Psoas muscle (tissue), 8 donors: ENCODE measurements around the gene NPM3. TPM values are rescaled to one million over a fixed set of nuclear protein-coding genes. Genes with fewer than 3 reads are reported as not detected.

Source experiments
- ATAC-seq, 4 donors: fragments of 200-7000 bp; cut with Tn5 transposase; one replicate each; pipeline ENCODE4 v1.9.1; 2020; ENCODE audit warnings: moderate library complexity in 3 of 4, mild to moderate bottlenecking in 2 of 4
- DNase-seq, 2 donors: peaks; one replicate each; pipeline ENCODE4 v3.0.0-alpha.2; 2020
- H3K27ac ChIP-seq: fragments of 200-600 bp; one replicate; pipeline ENCODE4 v1.8.0; 2022
- H3K27me3 ChIP-seq, 3 donors: fragments of 200-600 bp in 1 of 3; one replicate each; pipeline versions ENCODE4 v1.6.1 to v1.8.0; 2013 to 2022; ENCODE audit warnings: low read length in 2 of 3, mild to moderate bottlenecking in 2 of 3, moderate library complexity in 1 of 3; ENCODE audit not compliant: insufficient read depth in 3 of 3
- H3K36me3 ChIP-seq, 2 donors: fragments of 200-600 bp in 1 of 2; one replicate each; pipeline versions ENCODE4 v1.6.1 to v1.8.0; 2013 to 2022; ENCODE audit warnings: low read depth in 1 of 2, mild to moderate bottlenecking in 1 of 2, moderate library complexity in 1 of 2; ENCODE audit not compliant: insufficient read depth in 1 of 2
- H3K4me1 ChIP-seq: fragments of 200-600 bp; one replicate; pipeline ENCODE4 v1.8.0; 2022
- H3K4me3 ChIP-seq: fragments of 200-600 bp; one replicate; pipeline ENCODE4 v1.8.0; 2022; ENCODE audit warnings: mild to moderate bottlenecking
- H3K9me3 ChIP-seq: fragments of 200-600 bp; one replicate; pipeline ENCODE4 v1.8.0; 2022
- WGBS, 3 donors: extraction: QIAGEN DNeasy Blood & Tissue Kit; methylation state at CpG; one replicate each; pipeline versions ENCODE4 v1.1.6 to v1.1.7; 2013; 5-methylcytosine and 5-hydroxymethylcytosine counted together
- intact Hi-C, 2 donors: fragments of 100-400 bp; cut with DNase I; formaldehyde crosslinking; loops; one replicate each; pipeline versions ENCODE4 v1.11.0 to v1.14.2; 2022
- polyA plus RNA-seq, 3 donors: library from polyadenylated mRNA; stranded (reverse); fragments of 200-250 nt; gene quantifications; one replicate each; pipeline ENCODE4 v1.2.3, GENCODE V29; 2013
- total RNA-seq, 4 donors: library from RNA; stranded (reverse); fragmentation: NEBNext Ultra II Directional in 2 of 4; extraction: Animal tissue kit (Norgen Biotek cat#: 25700) in 2 of 4; gene quantifications; one replicate each; pipeline versions ENCODE4 v1.2.1 to v1.2.4, GENCODE V29; 2021 to 2023
- TF ChIP-seq, protein P1 (sequence below): fragments of 200-600 bp; IDR thresholded peaks from one replicate; pipeline ENCODE4 v1.8.0; 2022; ENCODE audit warnings: antibody characterized with exemption
- donor health status: healthy with polysubstance abuse.
- donor health status: DM: no; HTN: no; CAD: no; lungs with moderate emphysema.
- donor health status: Bipolar disorder and iron deficiency.
- donor health status: healthy.
- donor health status: DM: yes; HTN: yes; CAD: no.
- donor health status: DM: no; HTN: no; CAD: no.
- donor health status: DM: no; HTN: no; CAD: no.
- donor health status: DM: yes; HTN: yes; CAD: no.

The NPM3 gene
- total and polyA plus RNA-seq, 7 donors, result 12.3 to 52.6 (median 18.5) TPM

DNA sequence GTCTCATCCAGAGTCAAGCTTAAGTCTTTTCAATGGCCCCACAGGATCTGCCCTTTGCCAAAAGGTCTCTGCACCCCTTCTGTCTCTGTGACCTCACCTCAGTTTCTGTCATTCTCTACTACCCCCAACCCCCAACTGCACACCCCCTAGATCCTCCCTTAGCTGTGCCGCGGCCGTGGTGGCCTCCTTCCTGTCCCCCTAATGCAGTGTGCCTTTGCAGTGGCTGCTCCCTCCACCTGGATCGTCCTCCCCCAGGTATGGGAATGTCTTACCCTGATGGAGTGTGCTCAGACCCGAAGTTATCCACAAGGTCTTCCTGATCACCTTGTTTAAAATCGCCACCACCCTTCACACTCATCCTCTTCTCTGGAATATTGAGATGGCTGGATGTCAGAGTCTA, 16.9 kb downstream of the NPM3 start:
- 68 to 76% (median 74%) methylated on average over 6 of the region's 6 CpGs for WGBS, 3 donors
- Histone ChIP-seq H3K36me3 (no peaks in the 10 kb centered on the region), H3K4me3 (no peak overlapping the region), H3K4me1 (no peaks in the 10 kb centered on the region), H3K9me3 (no peaks in the 10 kb centered on the region), H3K27ac (no peak overlapping the region), H3K27me3 (peaks cover 0 to 20% (median 8%) of the 10 kb centered on the region in 3 donors)
- intact Hi-C loops, result loop anchor here in 1 of 2 donors (5.0 kb wide), 1 partner anchor 154 kb away; no protein-coding TSS in a partner anchor
- TF ChIP-seq, protein P1, sequence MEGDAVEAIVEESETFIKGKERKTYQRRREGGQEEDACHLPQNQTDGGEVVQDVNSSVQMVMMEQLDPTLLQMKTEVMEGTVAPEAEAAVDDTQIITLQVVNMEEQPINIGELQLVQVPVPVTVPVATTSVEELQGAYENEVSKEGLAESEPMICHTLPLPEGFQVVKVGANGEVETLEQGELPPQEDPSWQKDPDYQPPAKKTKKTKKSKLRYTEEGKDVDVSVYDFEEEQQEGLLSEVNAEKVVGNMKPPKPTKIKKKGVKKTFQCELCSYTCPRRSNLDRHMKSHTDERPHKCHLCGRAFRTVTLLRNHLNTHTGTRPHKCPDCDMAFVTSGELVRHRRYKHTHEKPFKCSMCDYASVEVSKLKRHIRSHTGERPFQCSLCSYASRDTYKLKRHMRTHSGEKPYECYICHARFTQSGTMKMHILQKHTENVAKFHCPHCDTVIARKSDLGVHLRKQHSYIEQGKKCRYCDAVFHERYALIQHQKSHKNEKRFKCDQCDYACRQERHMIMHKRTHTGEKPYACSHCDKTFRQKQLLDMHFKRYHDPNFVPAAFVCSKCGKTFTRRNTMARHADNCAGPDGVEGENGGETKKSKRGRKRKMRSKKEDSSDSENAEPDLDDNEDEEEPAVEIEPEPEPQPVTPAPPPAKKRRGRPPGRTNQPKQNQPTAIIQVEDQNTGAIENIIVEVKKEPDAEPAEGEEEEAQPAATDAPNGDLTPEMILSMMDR, result no peak
- ATAC-seq (no peak), DNase-seq (no peak)

DNA sequence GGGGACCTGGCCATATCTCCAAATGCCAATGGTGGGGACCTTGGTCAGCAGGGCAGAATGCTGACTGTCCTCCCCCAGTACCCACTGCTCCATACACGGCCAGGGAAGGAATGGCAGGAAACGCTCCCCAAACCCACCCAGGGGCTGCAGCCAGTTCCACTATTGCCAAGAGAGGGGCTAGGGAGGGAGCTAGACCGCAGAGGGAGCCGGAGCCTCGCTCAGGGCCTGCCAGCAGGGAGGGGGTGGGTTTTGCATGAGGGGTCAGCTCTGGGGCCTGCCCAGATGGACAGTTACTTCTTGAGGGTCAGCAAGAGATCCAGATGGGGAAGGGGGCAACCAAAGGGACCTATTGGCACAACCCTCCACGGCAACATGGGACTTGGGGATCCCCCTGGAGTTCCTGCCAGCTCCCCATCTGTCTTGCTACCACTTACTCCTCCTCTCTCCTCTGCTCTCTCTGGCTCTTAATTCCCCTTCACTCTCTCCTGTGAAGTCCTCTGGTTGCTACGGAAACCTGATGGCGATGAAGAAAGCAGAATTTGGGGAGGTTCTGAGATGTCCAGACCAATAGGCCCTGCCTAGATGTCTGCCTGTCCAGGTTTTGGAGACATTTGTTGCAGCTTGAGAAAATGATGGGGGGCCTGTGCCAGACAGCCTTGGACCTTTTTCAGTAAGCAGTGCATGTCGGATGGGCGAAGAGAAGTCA, 20.0 kb downstream of the NPM3 start:
- H3K27me3 ChIP-seq, result peaks cover 0 to 8% (median 6%) of the 10 kb centered on the region in 3 donors

DNA sequence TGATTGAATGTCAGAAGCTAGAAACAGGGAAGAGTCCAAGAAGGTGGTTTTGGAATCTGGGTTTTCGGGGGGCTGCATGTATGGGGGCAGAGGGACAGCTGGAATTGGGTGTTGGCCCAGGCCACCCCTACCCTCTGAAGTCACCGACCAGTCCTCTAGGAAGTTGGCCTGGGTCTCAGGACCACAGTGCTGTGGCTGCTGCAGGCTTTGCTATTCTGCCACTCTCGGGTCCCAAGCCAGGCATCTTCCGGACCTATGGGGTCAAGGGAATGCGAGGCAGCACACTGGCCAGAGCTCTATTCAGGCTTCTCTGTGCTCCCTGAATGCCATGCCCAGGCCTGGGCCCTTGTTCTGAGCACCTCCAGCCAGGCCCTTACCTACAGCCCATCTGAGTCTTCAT, 20.5 kb downstream of the NPM3 start:
- Histone ChIP-seq H3K9me3 (no peaks in the 10 kb centered on the region), H3K4me1 (no peaks in the 10 kb centered on the region), H3K27me3 (peaks cover 0 to 5% (median 4%) of the 10 kb centered on the region in 3 donors), H3K27ac (no peak overlapping the region), H3K36me3 (no peaks in the 10 kb centered on the region), H3K4me3 (no peak overlapping the region)
- WGBS, 3 donors, result 91 to 100% (median 95%) methylated on average over 5 of the region's 5 CpGs
- TF ChIP-seq, protein P1, result no peak
- intact Hi-C loops, result no loop called here
- no peak for DNase-seq
- no peak for ATAC-seq

More for the DNA sequence above, 20.0 kb downstream of the NPM3 start:
- WGBS, 3 donors, result 77 to 84% (median 81%) methylated on average over 10 of the region's 10 CpGs
- H3K9me3 ChIP-seq, result no peaks in the 10 kb centered on the region
- H3K36me3 ChIP-seq, result no peaks in the 10 kb centered on the region
- H3K4me3 ChIP-seq, result no peak overlapping the region
- no peak overlapping the region for H3K27ac ChIP-seq
- DNase-seq, result no peak
- intact Hi-C loops, result no loop called here
- TF ChIP-seq, protein P1, result no peak
- H3K4me1 ChIP-seq, result no peaks in the 10 kb centered on the region
- ATAC-seq, result no peak

DNA sequence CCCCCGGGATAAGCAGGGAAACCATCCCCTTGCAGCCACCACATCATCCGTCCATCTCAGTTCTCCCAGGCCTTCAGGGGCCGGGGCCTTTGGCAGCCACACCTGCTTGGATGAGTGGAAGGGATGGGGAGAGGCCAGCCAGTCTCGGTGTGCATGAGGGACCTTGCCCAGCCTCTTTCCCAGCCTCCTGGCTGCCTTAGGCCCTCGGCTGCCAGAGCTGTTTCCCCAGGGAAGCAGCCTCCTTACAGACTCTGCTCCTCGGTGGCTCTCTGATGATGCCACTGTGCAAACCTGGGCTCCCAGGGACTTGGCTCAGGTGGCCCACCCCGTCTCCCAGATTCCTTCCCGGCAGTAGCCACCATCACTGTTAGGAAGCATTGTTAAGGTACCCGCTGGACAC, 22.0 kb downstream of the NPM3 start:
- Histone ChIP-seq H3K4me3 (no peak overlapping the region), H3K27ac (no peak overlapping the region), H3K4me1 (no peaks in the 10 kb centered on the region), H3K9me3 (no peaks in the 10 kb centered on the region), H3K27me3 (peaks cover 0 to 4% (median 3%) of the 10 kb centered on the region in 3 donors), H3K36me3 (no peaks in the 10 kb centered on the region)
- WGBS, 3 donors, result 70 to 74% (median 70%) methylated on average over 9 of the region's 9 CpGs
- no peak for ATAC-seq
- intact Hi-C loops, result no loop called here
- no peak for DNase-seq
- TF ChIP-seq, protein P1, result no peak
